Measurements from ENCODE around the gene ADGRL3. TPM values are rescaled to one million over a fixed set of nuclear protein-coding genes. Genes with fewer than 3 reads are reported as not detected.
A peak's percentile ranks its signal among the peaks of the same experiment; 100 is the strongest.

The ADGRL3 gene
- total RNA-seq, 1 experiment from 2014 or later = 1.2 TPM

DNA sequence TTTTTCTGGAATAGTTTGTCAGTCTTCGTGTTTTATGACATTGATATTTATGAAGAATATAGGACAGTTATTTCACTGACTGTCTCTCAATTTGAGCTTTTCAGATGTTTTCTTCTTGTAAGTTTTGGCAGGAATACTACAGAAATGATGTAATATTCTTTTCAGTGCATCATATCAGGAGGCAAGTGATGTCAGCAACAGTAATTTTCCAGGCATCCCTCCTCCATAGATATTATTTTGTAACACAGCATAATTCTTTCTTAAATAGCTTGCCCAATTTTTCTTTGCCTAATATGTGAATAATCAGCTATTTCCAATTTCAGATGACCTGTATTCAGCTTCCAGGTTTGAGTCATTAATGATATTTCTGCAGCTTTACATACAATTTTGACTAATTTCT, 211.1 kb downstream of the ADGRL3 start:
- no peak for DNase-seq (ENCODE audit: low read depth)

DNA sequence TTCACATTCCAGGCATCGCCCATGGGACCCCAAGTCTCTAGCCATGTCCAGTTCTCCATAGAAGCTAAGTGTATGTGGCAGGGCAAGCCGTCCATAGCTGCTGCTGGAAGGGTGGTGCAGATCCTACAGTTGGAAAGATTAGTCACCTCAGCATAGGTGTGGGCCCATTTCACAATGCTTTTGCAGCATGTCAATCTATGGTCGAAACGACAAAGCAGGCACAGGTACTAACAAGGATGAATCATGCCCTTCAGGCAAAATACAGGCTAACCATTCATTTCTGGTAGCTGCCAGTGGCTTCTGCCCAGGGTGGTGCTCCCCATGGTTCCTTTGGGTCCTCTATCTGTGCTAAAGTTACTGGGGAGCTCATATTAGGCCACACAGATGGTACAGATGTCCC, 225.2 kb downstream of the ADGRL3 start:
- no peak for DNase-seq (ENCODE audit: low read depth)

DNA sequence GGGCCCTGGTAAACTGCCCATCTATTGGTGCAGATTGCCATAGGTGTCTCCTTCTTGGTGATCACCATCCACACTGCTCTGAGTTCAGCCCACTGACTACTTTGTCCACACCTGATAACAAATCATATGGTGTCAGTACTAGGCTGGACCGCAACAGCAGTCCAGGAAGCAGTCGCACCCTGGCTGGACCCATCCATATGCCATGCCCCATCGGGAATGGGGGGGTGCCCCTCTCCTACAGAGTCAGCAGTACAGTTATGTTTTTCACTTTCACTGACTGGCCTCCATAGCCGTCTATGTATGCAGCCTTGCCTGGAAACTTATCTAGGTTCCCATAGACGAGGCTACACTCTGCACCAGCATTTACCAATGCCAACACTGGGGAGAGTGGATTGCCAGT, 226.1 kb downstream of the ADGRL3 start:
- DNase-seq (ENCODE audit: low read depth) = no peak

DNA sequence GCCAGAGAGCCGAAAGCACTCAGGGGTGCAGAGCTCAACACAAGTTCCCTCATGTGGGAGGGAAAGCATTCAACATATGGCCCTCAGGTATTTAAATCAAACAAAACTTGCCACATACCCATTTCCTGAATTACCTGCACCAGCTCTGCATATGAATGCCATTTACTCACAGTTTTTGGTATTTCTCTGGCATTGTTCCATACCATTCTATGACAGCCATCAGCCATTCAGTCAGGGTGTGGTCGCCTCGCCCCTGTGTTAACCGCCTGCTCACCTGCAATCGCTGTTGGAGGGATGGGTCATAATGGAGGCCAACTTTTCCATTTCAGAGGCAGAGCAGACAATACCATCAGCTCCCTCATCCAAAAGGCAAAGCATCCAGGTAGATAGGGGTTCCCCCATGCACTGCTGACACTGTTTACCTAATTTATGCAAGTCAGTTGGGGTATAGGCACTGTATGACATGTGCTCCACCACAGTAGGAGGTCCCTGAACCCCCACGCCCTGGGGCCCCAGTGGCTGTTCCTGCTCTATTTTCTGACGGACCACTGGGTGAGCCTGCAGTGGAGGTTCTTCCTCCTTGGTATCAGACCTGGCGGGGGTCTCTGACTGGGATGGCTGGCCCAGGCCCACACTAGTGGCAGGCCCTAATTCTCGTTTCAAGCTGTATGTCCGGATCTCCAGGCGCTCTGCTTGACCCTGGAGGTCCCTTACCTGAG, 227.1 kb downstream of the ADGRL3 start:
- no peak for DNase-seq (ENCODE audit: low read depth)

DNA sequence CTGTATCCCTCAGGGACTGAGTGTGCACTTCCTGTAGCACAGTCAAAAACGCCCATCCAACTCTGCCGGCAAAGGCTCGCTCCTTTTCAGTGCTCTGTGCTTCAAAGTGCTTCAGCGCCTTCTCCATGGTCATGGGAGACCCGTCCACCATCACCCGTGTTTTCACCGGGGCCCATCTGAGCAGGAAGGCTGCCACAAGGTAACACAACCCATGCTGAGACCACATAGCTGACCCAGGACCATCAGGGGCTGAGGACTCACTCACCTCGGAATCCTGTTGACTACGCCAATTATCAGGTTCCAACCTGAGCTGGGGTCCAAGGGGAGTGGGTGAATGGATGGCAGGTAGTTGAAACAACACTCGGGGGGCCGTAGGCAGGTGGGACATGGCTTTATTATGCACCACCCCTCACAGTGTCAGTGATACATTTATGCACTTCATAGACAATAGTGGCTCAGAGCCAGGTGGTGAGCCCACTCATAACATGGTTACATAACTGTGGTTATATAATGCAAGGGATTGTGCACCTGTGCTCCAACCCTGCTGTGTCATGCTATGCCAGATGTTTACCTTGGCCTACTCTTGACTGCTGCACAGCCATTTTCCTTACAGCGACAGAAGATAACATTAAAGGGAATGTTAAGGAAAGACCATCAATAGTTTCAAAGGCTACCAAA, 227.8 kb downstream of the ADGRL3 start:
- peak; percentile 64 for DNase-seq (ENCODE audit: low read depth)

DNA sequence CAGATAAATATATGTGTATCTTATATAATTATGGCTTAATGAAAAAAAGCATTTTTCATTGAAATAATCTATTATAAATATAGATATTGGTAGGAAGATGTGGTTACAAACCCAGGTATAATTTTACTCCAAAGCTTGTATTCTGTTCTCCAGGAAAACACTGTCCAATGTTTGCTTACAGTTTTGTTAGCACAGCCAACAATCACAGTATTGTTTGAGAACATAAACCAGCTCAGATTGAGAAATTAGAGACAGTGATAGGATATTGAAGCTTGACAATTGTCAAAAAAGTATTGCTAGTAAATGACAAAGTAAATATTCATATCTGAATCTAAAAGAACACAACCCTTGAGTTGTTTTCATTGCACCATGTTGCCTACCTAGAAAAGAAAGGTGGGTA, 228.8 kb downstream of the ADGRL3 start:
- no peak for DNase-seq (ENCODE audit: low read depth)

DNA sequence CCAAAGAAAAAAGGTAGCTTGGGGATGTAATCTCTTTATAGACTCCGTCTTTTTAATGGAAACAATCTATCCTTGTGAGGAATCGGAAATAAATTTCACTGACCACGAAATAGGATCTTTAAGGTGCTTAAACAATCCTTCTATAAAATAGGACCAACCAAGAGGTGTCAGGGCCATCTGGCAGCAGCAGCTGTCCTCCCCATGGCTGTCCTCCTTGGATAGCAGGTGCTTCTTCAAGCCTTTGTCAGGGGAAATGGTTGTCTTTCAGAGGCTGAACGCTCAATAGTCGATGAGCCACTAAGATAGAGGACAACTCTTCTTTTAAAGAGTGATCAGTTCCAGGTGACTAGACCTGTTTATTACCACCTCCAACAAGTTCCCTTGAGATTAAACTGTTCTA, 231.0 kb downstream of the ADGRL3 start:
- DNase-seq (ENCODE audit: low read depth) = no peak

DNA sequence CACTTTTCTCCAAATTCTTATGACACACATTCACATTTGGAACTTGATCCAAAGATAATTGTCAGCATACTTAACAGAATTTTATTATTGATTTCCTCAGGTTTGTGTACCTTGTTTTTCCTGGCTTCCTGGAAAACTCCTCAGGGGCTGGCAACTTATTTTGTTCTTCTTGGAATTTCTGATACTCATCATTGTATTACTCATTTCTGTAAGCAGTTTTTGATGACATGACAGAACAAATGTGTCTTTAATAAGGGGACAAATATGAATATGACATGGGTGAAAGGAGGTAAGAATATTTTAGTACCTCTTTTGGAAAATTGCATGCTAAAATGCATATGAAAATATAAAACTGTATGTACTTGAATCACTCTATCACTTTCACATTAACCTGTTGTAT, 237.8 kb downstream of the ADGRL3 start:
- no peak for DNase-seq (ENCODE audit: low read depth)

DNA sequence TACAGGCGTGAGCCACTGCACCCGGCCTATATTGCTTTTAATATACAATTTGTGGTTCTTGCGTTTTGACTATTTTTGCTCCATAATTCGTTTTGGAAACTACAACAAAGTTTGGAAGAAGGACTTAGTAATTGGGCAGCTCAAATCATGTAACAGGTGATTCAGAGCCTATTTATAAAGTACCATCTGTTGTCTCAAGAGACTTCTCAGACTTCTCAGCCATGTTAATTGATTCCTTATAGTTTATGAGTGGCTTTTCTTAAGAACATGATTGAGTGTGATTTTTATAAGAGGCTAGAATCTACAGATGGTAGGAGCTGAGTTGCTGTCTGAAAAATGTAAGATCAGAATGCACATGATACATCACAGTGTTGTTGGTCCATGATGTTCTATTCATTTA, 240.2 kb downstream of the ADGRL3 start:
- DNase-seq (ENCODE audit: low read depth) = no peak

DNA sequence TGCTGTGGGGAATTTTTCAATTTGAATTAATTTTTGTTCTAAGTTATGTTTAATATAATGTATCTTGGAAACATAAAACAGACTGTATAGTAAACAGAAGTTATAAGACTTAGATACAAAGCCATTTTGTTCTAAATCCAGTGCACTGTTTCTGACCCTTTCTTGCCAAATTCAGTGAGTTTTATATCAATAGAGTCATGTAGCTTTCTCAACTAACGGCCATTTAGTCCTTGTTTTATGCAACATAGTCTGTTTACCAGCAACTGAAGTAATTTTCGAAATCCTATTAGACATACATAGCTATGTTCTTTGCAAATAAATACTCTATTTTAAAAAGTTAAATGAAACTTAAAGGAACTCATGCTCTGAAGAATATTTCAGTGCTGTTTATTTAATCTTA, 242.8 kb downstream of the ADGRL3 start:
- DNase-seq (ENCODE audit: low read depth) = no peak

DNA sequence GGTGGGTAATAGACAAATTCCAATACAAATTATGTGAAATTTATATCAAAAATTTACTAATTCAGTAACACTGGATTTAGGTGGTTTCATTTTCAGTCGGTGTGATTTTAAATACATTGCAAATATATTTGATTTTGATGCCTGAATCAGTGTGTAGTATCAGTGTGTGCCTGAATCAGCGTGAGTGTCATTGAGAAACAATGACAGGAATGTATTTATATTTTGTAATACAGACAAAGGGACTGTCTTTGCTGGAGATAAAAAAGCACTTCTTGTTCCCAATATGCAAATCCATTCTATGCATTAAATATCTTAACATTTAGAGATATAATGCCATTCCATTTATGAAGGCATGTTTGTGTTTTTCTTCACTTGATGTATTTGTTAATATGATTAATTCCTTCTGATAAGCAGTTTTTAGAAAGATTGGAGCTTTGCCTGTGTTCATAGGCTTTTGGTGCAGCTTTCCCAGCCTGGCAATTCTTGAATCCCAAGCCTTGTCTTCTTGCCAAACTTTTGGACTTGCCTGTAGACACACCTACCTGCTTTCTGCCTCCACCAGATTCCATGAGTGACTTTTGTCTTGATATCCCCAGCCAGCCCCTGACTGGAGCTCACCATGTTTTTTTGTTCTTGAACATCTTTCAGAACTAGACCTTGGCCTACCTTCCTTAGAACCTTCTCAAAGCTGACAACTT, 243.8 kb downstream of the ADGRL3 start:
- DNase-seq (ENCODE audit: low read depth) = peak; percentile 74

DNA sequence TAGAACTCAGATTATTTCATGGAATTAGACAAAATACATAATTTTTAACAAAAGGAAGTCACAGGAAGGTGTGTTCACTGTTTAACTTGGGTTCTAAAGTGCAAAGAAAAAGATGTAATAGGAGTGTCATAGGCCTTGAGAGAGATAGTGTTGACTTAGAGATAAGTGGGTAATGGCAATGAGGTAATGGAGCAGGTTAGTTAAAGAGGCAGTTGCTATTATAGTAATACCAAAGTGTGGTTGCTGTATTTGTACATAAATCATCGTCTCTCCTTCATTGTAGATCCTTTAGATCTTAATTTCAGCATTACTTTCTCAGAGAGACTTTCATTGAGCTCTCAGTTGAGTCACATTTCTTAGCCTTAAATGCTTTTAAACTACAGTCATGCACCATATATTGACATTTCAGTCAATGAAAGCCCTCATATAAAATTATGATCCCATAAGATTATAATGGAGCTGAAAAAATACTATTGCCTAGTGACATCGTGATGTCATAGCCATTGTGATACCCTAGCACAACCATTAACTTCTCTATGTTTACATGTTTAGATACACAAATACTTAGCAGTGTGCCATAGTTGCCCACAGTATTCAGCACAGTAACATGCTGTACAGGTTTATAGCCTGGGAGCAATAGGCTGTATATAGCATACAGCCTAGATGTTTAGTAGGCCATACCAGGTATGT, 245.4 kb downstream of the ADGRL3 start:
- no peak for DNase-seq (ENCODE audit: low read depth)

DNA sequence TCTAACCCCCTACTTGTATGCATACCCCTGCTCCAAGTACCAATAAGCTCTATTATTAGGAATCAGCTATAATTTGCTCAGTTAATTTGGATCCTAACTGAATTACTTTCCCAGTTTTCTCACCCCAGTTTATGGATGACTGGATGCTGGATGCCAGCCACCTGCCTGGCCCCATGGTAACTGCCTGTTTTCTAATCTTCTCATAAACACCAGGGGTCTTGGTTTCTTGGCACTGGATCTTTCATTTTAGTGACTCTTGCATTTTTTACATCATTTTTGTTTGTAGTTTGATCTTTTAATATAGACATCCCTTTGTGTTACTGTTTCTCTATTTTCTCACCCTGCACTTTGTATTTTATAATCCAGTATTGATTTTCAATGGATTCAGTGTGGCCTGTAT, 246.8 kb downstream of the ADGRL3 start:
- DNase-seq (ENCODE audit: low read depth) = no peak

DNA sequence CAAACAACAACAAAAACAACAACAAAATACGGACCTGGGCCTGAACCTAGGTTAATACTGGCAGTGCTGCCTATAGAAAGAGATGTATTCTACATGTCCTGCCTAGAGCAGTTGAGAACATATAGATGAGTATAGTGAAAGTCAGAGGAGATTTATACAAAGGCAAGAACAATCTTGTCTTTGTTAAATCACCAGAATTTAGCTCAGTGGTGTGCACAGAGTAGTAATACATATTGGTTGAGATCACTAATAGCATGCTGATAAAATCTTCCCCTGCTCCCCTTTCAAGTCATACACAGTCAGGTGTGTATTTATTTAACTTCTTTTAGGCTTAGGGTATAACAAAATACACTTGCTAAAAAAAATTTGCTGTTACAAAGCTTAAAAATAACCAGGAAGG, 247.8 kb downstream of the ADGRL3 start:
- DNase-seq (ENCODE audit: low read depth) = no peak

DNA sequence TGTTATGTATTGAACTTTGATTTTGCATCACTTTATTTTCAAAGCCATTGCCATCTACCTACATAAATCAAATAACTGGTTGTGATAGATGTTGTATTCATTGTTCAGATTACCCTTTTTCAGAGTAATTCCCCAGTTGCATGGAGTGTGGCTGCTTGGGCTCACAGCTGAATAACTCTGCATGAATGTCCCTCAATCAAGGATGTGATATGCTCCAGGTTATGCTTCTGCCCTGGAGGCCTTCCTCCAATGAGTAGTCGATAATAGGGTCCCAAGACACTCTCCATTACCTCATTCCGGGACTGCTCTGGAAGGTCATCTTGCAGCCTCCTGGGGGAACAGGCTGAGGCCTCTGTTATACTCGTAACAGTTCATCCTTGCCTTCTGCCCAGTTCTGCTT, 251.8 kb downstream of the ADGRL3 start:
- no peak for DNase-seq (ENCODE audit: low read depth)

DNA sequence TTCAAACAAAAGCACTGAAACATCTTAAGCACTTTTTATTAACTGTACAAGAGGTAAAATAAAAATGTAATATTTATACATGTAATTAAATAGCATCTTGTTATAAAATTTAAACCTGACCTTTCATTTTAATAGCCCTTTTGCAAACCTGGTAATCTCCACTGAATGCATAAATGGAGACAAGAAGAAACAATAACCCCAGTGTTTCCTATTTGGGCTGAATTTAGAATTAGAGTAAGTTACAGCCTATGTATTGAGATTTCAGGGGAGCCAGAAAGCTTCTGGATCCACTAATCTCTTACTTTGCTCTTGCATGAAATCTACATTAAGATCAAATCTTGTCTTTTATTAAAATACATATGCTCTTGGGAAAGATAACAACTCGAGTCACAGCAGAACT, 261.8 kb downstream of the ADGRL3 start:
- no peak for DNase-seq (ENCODE audit: low read depth)

DNA sequence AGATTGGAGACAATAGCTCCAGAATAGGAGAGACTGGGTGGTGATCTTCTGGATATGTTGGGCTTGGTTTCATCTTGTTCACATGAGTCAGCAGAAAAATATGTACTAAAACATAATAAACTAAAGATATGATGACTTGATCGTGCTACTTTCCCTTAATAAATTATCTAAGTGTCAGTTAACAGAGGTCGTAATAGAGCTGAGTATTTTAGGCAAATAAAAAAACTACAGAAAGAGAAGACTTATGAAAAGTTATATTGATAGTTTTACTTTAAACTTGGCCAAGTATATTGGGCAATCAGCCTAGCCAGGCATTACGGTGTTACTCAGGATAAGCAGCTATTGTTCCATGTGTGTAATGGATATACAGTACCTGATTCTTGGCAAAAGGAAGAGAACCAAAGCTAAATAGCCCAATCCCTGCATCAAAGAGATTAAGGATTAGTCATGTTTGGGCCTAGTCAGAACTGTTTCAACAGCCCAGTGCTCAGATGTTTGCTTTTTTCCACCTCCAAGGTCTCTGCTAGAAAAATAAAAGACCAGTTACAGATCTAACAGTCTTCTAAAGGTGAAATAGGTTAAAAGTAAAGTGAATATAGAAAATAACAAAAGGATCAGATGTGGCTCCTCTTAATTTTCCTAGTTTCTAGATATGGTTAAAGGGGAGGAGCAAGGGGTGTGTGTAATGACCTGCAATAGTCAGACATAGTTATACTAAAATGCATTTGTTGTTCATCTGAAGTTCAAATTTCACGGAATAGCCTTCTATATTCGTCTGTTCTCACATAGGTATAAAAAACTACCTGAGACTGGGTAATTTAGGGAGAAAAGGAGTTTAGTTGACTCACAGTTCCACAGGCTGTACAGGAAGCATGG, 262.6 kb downstream of the ADGRL3 start:
- DNase-seq (ENCODE audit: low read depth) = peak; percentile 87

DNA sequence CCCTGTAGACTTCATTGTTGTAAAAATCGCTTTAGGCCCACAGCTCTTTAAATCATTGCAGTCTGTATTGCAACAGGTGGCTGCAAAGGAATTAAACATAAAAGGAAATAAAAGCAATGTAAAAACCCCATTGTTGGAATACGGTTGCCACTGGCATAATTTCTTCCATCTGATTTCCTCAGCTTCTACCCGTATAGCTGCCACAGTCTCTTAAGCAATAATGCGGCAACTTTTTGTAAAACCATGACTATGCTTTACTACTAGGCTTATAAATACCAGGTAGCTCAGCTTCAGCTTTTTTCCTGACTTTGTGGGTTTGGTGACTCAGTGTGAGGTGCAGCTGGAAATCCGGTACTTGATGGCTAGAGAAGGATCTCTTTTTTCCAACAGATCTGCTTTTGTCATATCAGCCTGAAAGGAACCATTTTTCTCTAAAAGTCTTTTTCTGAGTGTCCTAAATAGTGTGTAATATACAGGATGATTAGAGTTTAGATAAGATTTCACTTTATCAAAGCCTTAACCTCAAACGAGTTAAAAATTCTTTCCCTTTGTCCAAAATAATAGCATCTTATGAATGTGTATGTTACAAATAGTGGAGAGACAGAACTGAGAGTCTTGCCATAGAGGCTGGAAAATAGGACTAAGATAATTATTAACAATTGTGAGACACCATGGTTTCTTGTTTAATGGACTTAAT, 268.0 kb downstream of the ADGRL3 start:
- DNase-seq (ENCODE audit: low read depth) = peak; percentile 97

DNA sequence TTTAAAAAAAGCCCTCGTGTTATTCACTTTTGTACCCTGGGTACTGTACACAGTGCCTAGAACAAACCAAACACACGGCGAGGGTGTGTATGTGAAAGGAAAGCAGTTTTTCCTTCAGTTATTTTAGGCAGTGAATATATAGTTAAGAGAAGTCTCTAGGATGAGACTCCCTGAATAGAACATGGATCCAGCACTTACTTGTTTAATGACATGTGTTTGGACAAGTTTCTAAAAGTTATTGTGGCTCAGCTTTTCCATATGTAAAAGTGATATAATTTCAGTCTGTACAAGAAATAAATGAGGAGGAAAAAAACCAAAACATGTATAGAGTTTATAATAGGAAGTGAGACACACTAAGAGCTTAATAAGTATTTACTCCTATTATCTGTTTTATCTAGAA, 273.2 kb downstream of the ADGRL3 start:
- DNase-seq (ENCODE audit: low read depth) = no peak

DNA sequence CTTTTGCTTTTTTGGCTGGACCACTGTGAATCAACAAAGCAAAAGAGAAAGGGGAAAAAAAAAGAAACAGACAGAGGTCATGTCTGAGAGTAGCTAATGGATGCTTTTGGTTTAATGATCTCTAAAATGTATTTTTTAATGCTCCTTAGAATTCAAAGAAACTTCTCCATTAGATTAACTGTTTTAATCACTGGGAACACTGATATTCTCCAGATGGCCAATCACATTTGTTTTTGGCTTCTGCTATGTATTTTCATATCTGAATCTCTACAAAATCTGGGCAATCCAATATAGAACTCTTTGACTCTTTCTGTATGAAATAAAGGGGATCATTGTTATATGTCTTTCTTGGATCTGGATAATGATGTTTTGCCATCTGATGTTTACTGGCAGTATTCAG, 278.2 kb downstream of the ADGRL3 start:
- DNase-seq (ENCODE audit: low read depth) = no peak

All from HT1080 (cell line).